Measurements from ENCODE around the gene P2RY2. TPM values are rescaled to one million over a fixed set of nuclear protein-coding genes. Genes with fewer than 3 reads are reported as not detected.
"Not testable (repeated sequence)": the region's sequence is repeated elsewhere in the genome, so short reads cannot be mapped to it uniquely, and the experiment has no call there.

P2RY2 gene
- total RNA-seq, 1 donor = 0.36 TPM

DNA sequence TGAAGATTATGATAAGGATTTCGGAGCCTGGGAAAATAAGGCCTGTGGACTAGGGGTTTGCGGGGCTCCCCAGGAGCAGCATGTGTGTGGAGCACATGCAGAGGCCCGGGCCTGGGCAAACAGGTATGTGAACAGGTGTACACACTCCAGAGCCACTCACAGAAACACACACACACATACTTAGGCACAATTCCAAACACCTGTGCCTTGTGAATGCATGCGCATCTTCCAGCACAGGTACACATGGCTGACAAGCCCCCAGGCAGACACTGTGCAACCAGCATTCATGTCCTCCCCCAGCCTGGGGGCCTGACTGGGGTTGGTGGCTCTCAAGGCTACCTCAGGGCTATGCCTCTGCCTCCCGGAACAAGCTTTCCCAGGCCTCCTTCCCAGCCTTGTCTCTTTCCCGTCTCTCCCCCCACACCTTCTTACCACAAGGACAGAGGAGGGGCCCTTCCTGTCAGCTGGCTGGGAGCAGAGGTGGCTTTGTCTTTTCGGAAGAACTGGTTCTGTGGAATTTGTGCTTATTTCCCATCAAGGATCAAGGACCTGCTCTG, 51.5 kb downstream of the P2RY2 start:
- Histone ChIP-seq H4K20me1 (ENCODE audit: insufficient read depth, low read length) (peaks cover 7% of the 10 kb centered on the region), H3K36me3 (ENCODE audit: insufficient read depth, low read length) (no peaks in the 10 kb centered on the region), H3K4me3 (ENCODE audit: insufficient read depth, low read length) (no peak overlapping the region), H3K9me3 (ENCODE audit: low read depth, low read length) (no peaks in the 10 kb centered on the region), H3K4me2 (ENCODE audit: insufficient read depth, low read length) (no peak overlapping the region), H2AFZ (ENCODE audit: low read length) (no peak overlapping the region), H3K27ac (ENCODE audit: low read depth, low read length) (no peak overlapping the region), H3K79me2 (ENCODE audit: insufficient read depth, low read length) (no peaks in the 10 kb centered on the region), H3K4me1 (ENCODE audit: insufficient read depth, low read length) (peaks cover 13% of the 10 kb centered on the region), H3K27me3 (ENCODE audit: insufficient read depth, low read length) (no peaks in the 10 kb centered on the region)
- no peak for DNase-seq (ENCODE audit: insufficient read length, low spot score, missing footprints)
- TF ChIP-seq, protein P1, sequence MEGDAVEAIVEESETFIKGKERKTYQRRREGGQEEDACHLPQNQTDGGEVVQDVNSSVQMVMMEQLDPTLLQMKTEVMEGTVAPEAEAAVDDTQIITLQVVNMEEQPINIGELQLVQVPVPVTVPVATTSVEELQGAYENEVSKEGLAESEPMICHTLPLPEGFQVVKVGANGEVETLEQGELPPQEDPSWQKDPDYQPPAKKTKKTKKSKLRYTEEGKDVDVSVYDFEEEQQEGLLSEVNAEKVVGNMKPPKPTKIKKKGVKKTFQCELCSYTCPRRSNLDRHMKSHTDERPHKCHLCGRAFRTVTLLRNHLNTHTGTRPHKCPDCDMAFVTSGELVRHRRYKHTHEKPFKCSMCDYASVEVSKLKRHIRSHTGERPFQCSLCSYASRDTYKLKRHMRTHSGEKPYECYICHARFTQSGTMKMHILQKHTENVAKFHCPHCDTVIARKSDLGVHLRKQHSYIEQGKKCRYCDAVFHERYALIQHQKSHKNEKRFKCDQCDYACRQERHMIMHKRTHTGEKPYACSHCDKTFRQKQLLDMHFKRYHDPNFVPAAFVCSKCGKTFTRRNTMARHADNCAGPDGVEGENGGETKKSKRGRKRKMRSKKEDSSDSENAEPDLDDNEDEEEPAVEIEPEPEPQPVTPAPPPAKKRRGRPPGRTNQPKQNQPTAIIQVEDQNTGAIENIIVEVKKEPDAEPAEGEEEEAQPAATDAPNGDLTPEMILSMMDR (IDR thresholded peaks at IDR 0.05; ENCODE audit: extremely low read depth, low read depth, low read length) = no peak

DNA sequence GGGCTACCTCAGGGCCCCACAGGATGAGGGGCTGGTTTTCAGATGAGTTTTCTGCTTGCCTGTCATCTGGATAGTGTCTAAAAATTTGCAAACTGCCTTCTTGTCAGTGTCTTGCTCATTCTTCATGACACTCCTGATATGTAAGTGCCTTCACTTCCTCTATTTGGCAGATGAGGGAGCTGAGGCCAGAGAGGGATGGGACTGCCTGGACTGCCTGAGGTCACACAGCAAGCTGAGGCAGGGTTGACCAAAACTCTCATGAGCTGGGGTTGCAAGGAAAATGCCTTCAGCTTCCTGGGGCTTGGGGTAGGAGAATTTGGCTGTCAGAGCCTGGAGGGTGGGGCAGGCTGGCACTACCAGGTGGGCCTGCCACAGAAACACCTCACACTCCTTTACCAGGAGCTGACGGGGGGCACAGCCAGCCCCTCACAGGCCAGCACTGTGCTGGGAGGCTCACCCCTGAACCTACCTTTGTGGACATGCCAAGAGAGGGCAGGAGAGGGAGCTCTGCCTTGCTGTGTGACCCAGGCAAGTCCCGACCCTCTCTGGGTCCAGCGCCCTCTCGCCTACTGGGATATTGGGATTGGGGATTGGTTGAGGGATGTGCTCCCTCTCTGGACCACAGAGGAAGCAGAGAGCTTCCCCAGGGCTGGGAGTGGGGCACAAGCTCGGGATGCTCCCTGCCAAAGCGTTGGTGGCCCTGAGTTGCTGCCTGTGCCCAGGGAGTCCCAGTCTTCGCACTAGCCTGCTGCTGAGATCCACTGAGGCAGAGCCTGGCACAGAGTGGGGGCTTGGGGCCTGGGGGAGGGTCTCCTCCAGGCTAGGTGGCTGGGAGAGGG, 52.2 kb downstream of the P2RY2 start:
- peaks cover 9% of the 10 kb centered on the region for H4K20me1 ChIP-seq (ENCODE audit: insufficient read depth, low read length)
- no peaks in the 10 kb centered on the region for H3K36me3 ChIP-seq (ENCODE audit: insufficient read depth, low read length)
- no peak overlapping the region for H2AFZ ChIP-seq (ENCODE audit: low read length)
- no peaks in the 10 kb centered on the region for H3K9me3 ChIP-seq (ENCODE audit: low read depth, low read length)
- no peak for DNase-seq (ENCODE audit: insufficient read length, low spot score, missing footprints)
- no peaks in the 10 kb centered on the region for H3K79me2 ChIP-seq (ENCODE audit: insufficient read depth, low read length)
- H3K4me1 ChIP-seq (ENCODE audit: insufficient read depth, low read length) = peaks cover 7% of the 10 kb centered on the region
- no peak overlapping the region for H3K4me3 ChIP-seq (ENCODE audit: insufficient read depth, low read length)
- H3K4me2 ChIP-seq (ENCODE audit: insufficient read depth, low read length) = no peak overlapping the region
- TF ChIP-seq, protein P1 (IDR thresholded peaks at IDR 0.05; ENCODE audit: extremely low read depth, low read depth, low read length) = no peak
- no peaks in the 10 kb centered on the region for H3K27me3 ChIP-seq (ENCODE audit: insufficient read depth, low read length)
- no peak overlapping the region for H3K27ac ChIP-seq (ENCODE audit: low read depth, low read length)

DNA sequence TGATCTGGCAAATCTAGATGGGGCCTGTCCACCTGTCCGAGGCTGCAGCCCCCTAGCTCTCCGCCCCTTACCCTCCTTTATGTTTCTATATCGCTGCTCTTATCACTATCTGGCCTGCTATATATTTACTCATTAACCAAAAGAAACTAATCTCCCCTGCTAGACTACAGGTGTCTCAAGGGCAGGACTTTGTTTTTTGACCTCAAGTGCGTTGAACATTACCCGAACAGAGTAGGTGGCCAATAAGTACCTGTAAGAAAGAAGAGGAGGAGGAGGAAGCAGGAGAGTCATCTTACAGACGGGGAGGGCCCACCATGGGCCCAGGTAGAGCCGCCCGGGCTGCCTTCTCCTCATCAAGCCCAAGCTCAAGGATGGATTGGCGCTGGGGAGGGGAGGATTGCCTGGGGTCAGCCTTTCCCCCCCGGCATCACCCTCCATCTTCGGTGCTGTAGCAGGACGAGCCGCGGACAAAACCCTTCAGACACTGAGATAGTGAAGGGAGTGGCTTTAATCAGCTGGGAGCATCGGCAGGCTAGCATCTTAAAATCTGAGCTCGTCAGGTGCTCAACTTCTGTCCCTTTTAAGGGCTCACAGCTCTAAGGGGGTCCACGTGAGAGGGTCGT, 52.9 kb downstream of the P2RY2 start:
- Histone ChIP-seq H2AFZ (ENCODE audit: low read length) (no peak overlapping the region), H3K4me2 (ENCODE audit: insufficient read depth, low read length) (no peak overlapping the region), H4K20me1 (ENCODE audit: insufficient read depth, low read length) (peaks cover 9% of the 10 kb centered on the region), H3K9me3 (ENCODE audit: low read depth, low read length) (no peaks in the 10 kb centered on the region), H3K27ac (ENCODE audit: low read depth, low read length) (no peak overlapping the region), H3K36me3 (ENCODE audit: insufficient read depth, low read length) (no peaks in the 10 kb centered on the region), H3K4me1 (ENCODE audit: insufficient read depth, low read length) (no peaks in the 10 kb centered on the region), H3K27me3 (ENCODE audit: insufficient read depth, low read length) (no peaks in the 10 kb centered on the region), H3K79me2 (ENCODE audit: insufficient read depth, low read length) (no peaks in the 10 kb centered on the region), H3K4me3 (ENCODE audit: insufficient read depth, low read length) (no peak overlapping the region)
- DNase-seq (ENCODE audit: insufficient read length, low spot score, missing footprints) = no peak
- TF ChIP-seq, protein P1 (IDR thresholded peaks at IDR 0.05; ENCODE audit: extremely low read depth, low read depth, low read length) = no peak

DNA sequence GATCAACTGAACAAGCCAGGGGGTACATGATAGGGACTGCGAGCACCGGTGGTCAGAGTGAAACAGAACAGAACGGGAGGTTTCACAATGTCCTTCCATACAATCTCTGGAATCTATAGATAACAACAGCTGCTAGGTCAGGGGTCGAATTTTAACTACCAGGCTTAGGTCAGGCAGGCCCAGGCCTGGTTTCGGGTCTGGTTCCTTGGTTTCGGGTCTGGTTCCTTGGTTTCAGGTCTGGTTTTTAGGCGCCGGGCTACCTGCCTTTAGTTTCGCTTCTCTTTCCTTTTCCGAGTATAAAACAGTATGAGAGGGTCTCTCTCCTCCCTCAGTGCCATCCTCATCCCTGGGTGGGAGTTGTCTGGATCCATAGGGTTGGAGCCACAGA, 53.4 kb downstream of the P2RY2 start:
- not testable (repeated sequence) for H3K9me3 ChIP-seq (ENCODE audit: low read depth, low read length); H4K20me1 ChIP-seq (ENCODE audit: insufficient read depth, low read length); H3K27ac ChIP-seq (ENCODE audit: low read depth, low read length); DNase-seq (ENCODE audit: insufficient read length, low spot score, missing footprints); H3K36me3 ChIP-seq (ENCODE audit: insufficient read depth, low read length); H3K27me3 ChIP-seq (ENCODE audit: insufficient read depth, low read length); H3K79me2 ChIP-seq (ENCODE audit: insufficient read depth, low read length); H3K4me3 ChIP-seq (ENCODE audit: insufficient read depth, low read length); H3K4me2 ChIP-seq (ENCODE audit: insufficient read depth, low read length); H3K4me1 ChIP-seq (ENCODE audit: insufficient read depth, low read length); H2AFZ ChIP-seq (ENCODE audit: low read length)
